Measurements from ENCODE around the gene SCYGR5. TPM values are rescaled to one million over a fixed set of nuclear protein-coding genes. Genes with fewer than 3 reads are reported as not detected.

The SCYGR5 gene
- total RNA-seq, 6 donors from 2014 or later: not detected

Other genes starting within 250 kb of the SCYGR5 start
- gene AGFG1, start 194.6 kb upstream of the SCYGR5 start, total RNA-seq: 10 to 100 TPM; 24.1 to 99.6 (median 71.2) TPM
- not detected for gene SCYGR2, start 67.9 kb upstream of the SCYGR5 start, total RNA-seq
- gene SCYGR3, start 52.0 kb upstream of the SCYGR5 start, total RNA-seq: not detected
- not detected for gene SCYGR4, start 49.3 kb upstream of the SCYGR5 start, total RNA-seq
- 10 to 100 TPM; 12.6 to 53.4 (median 32.1) TPM for gene SLC19A3, start 51.2 kb downstream of the SCYGR5 start, total RNA-seq
- gene SCYGR6, start 58.0 kb downstream of the SCYGR5 start, total RNA-seq: not detected
- gene SCYGR7, start 61.5 kb downstream of the SCYGR5 start, total RNA-seq: not detected
- gene SCYGR8, start 79.1 kb downstream of the SCYGR5 start, total RNA-seq: not detected
- gene CCL20, start 147.0 kb downstream of the SCYGR5 start, total RNA-seq: 1 to 10 TPM in 4 of 6 donors, under 1 TPM in 1, not detected in 1; 0.66 to 8.6 (median 3.8) TPM
- gene DAW1, start 204.8 kb downstream of the SCYGR5 start, total RNA-seq: 10 to 100 TPM in 1 of 6 donors, 1 to 10 TPM in 4, under 1 TPM in 1; 0.66 to 18.7 (median 4.5) TPM